Endothelial cell of umbilical vein (primary cell): ENCODE measurements around the gene DLGAP1. TPM values are rescaled to one million over a fixed set of nuclear protein-coding genes. Genes with fewer than 3 reads are reported as not detected.

Source experiments
- BruUV-seq: library from RNA; stranded (reverse); fragments of 400-500 nt; replicated peaks from 2 replicates; lab custom pipeline; 2021; lab: Mats Ljungman, UMichigan
- CTCF ChIA-PET: fragments of 300-600, 350-600 bp; sonication (Branson Sonifier 250); formaldehyde crosslinking; loops from one replicate; lab custom pipeline; 2021; ENCODE audit warnings: antibody characterized with exemption, inconsistent platforms; lab: Charles Lee
- POLR2A ChIA-PET: fragments of 300-600, 350-600 bp; sonication (Branson Sonifier 250); formaldehyde crosslinking; loops from one replicate; lab custom pipeline; 2021; ENCODE audit warnings: antibody characterized with exemption, inconsistent platforms; lab: Charles Lee
- DNase-seq: peaks from one replicate; pipeline ENCODE4 v3.0.0-alpha.2; 2011; ENCODE audit warnings: low read depth, low spot score
- FAIRE-seq: peaks from 2 replicates; lab custom pipeline; 2011; peaks lifted over from hg19 to GRCh38; lab: Jason Lieb, UNC
- H2AFZ ChIP-seq: 2 replicates; pipeline ENCODE4 v1.6.0; 2012; ENCODE audit warnings: low read depth, low read length, control low read depth, inconsistent platforms
- H3K27ac ChIP-seq: 2 replicates; pipeline ENCODE4 v1.5.1; 2011; ENCODE audit warnings: low read depth, mild to moderate bottlenecking, control low read depth, low read length, moderate library complexity; ENCODE audit not compliant: insufficient read depth
- H3K27me3 ChIP-seq, 2 experiments: 2 replicates each; pipeline versions ENCODE4 v1.6.0 to v1.6.1; 2011; ENCODE audit warnings: low read length in 2 of 2, mixed read lengths in 1 of 2; ENCODE audit not compliant: control insufficient read depth in 2 of 2, insufficient read depth in 2 of 2
- H3K36me3 ChIP-seq, 2 experiments: 2 replicates in 1 of 2; 3 replicates in 1 of 2; pipeline ENCODE4 v1.5.1; 2011; ENCODE audit warnings: low read length in 2 of 2, mild to moderate bottlenecking in 1 of 2, moderate library complexity in 1 of 2; ENCODE audit not compliant: control insufficient read depth in 2 of 2, insufficient read depth in 2 of 2; ENCODE audit errors: extremely low read depth in 1 of 2
- H3K4me1 ChIP-seq: 3 replicates; pipeline ENCODE4 v1.5.1; 2011; ENCODE audit warnings: mild to moderate bottlenecking, low read length; ENCODE audit not compliant: control insufficient read depth, insufficient read depth; ENCODE audit errors: extremely low read depth
- H3K4me2 ChIP-seq: 2 replicates; pipeline ENCODE4 v1.6.1; 2011; ENCODE audit warnings: low read length, control low read depth, mixed read lengths; ENCODE audit not compliant: insufficient read depth
- H3K4me3 ChIP-seq, 3 experiments: fragments of 200-600 bp in 1 of 3; sonication (generic), shearing (Covaris generic) in 1 of 3; replicated peaks in 1 of 3; 2 replicates each; pipeline ENCODE4 v1.5.1; 2011 to 2016; ENCODE audit warnings: control low read depth in 3 of 3, low read length in 3 of 3, mild to moderate bottlenecking in 2 of 3, inconsistent platforms in 1 of 3, low read depth in 1 of 3, moderate library complexity in 1 of 3; ENCODE audit not compliant: insufficient read depth in 1 of 3
- H3K79me2 ChIP-seq: 2 replicates; pipeline ENCODE4 v1.6.0; 2012; ENCODE audit warnings: low read length, inconsistent platforms; ENCODE audit not compliant: control insufficient read depth, insufficient read depth
- H3K9ac ChIP-seq: replicated peaks from 2 replicates; pipeline ENCODE3; 2011; ENCODE audit warnings: low read length, control low read depth; ENCODE audit not compliant: insufficient read depth; ENCODE audit errors: extremely low read depth
- H3K9me1 ChIP-seq: replicated peaks from 3 replicates; pipeline ENCODE4 v1.6.0; 2011; ENCODE audit warnings: mild to moderate bottlenecking, low read length; ENCODE audit not compliant: control insufficient read depth, insufficient read depth; ENCODE audit errors: extremely low read depth
- H3K9me3 ChIP-seq: replicated peaks from 2 replicates; pipeline ENCODE4 v1.5.1; 2012; ENCODE audit warnings: low read length, inconsistent platforms; ENCODE audit not compliant: control insufficient read depth, insufficient read depth
- H4K20me1 ChIP-seq: replicated peaks from 2 replicates; pipeline ENCODE3; 2011; ENCODE audit warnings: mild to moderate bottlenecking, low read length; ENCODE audit not compliant: control insufficient read depth, insufficient read depth; ENCODE audit errors: extremely low read depth
- CTCF ChIP-seq, 2 donors: IDR thresholded peaks; 1 replicate in 1 of 2; 2 replicates in 1 of 2; pipeline ENCODE4 v1.5.1; 2011; ENCODE audit warnings: low read length in 2 of 2, mild to moderate bottlenecking in 2 of 2, moderate library complexity in 2 of 2, control low read depth in 1 of 2, inconsistent platforms in 1 of 2, low read depth in 1 of 2; ENCODE audit not compliant: insufficient read depth in 1 of 2; ENCODE audit errors: extremely low read depth in 1 of 2
- EZH2 ChIP-seq: IDR thresholded peaks from 2 replicates; pipeline ENCODE4 v1.6.1; 2012; ENCODE audit warnings: borderline replicate concordance, low read depth, mild to moderate bottlenecking, moderate library complexity, low read length, inconsistent platforms; ENCODE audit not compliant: severe bottlenecking
- FOS ChIP-seq: IDR thresholded peaks from 2 replicates; pipeline ENCODE4 v1.6.1; 2011; ENCODE audit warnings: mild to moderate bottlenecking, low read length, moderate library complexity, borderline replicate concordance; ENCODE audit not compliant: insufficient read depth
- GATA2 ChIP-seq: IDR thresholded peaks from 2 replicates; pipeline ENCODE4 v1.7.0; 2011; ENCODE audit warnings: low read depth, mild to moderate bottlenecking, moderate library complexity, mixed read lengths, low read length; ENCODE audit not compliant: insufficient read length, insufficient read depth
- JUN ChIP-seq: IDR thresholded peaks from 2 replicates; pipeline ENCODE4 v1.6.1; 2011; ENCODE audit warnings: borderline replicate concordance, low read depth; ENCODE audit not compliant: insufficient read length, insufficient read depth
- MAX ChIP-seq: IDR thresholded peaks from 2 replicates; pipeline ENCODE4 v1.6.1; 2011; ENCODE audit not compliant: insufficient read depth, insufficient read length
- MYC ChIP-seq: IDR thresholded peaks from one replicate; pipeline ENCODE4 v1.6.1; 2011; ENCODE audit warnings: mild to moderate bottlenecking, low read depth, low read length
- POLR2A ChIP-seq: IDR thresholded peaks from 2 replicates; pipeline ENCODE4 v1.6.1; 2012; ENCODE audit warnings: low read depth, mild to moderate bottlenecking, control low read depth, low read length
- POLR2AphosphoS5 ChIP-seq: IDR thresholded peaks from 2 replicates; pipeline ENCODE4 v1.6.1; 2012; ENCODE audit warnings: low read depth, mild to moderate bottlenecking, control low read depth, low read length, moderate library complexity; ENCODE audit not compliant: insufficient read depth
- dilution Hi-C: fragments of 300-500 bp; cut with MboI; formaldehyde crosslinking; loops from one replicate; pipeline ENCODE4 v1.15.0; 2019; ENCODE audit warnings: low sequenced_read_pairs; ENCODE audit not compliant: extremely low pct_ligation_motif_present
- intact Hi-C: fragments of 100-400 bp; cut with micrococcal nuclease; formaldehyde crosslinking; loops from one replicate; pipeline ENCODE4 v1.10.0; 2022
- polyA plus RNA-seq, 4 experiments: library from polyadenylated mRNA; depleted of rRNA in 3 of 4; stranded (reverse) in 3 of 4; unstranded in 1 of 4; fragments of >200 nt; gene quantifications; 2 replicates each; pipeline versions ENCODE4 v1.2.1 to v1.2.3, GENCODE V29; 2011 to 2012; ENCODE audit warnings: missing spikeins in 1 of 4
- total RNA-seq: library from RNA; stranded (reverse); gene quantifications from 2 replicates; pipeline ENCODE4 v1.2.3, GENCODE V29; 2021

Gene DLGAP1
- total and polyA plus RNA-seq, 2 donors (not counting 3 experiments of a cell fraction or from before 2014, with no cell fraction given) = 0.04 TPM; not detected in 1

- Histone ChIP-seq H3K9me1 (no peaks in the 10 kb centered on the region), H3K79me2 (no peaks in the 10 kb centered on the region), H3K9ac (no peak overlapping the region), H3K4me1 (no peaks in the 10 kb centered on the region), H3K9me3 (no peaks in the 10 kb centered on the region), H3K27me3 (peaks cover 2 to 4% of the 10 kb centered on the region in 2 experiments), H3K4me2 (no peak overlapping the region), H2AFZ (no peak overlapping the region), H3K36me3 (no peaks in the 10 kb centered on the region), H3K4me3 (no peak overlapping the region), H4K20me1 (no peaks in the 10 kb centered on the region), H3K27ac (no peak overlapping the region)
- intact Hi-C loops (no loop called here), dilution Hi-C loops (no loop called here)
- no peak for DNase-seq
- no peak for TF ChIP-seq CTCF (IDR thresholded peaks at IDR 0.05; ENCODE audit: extremely low read depth in 1 of 2, insufficient read depth in 1 of 2, low read depth in 1 of 2, low read length in 2 of 2)
- TF ChIP-seq MYC = no peak
- no peak for TF ChIP-seq POLR2A
- no peak for TF ChIP-seq MAX
- TF ChIP-seq GATA2 = no peak
- TF ChIP-seq JUN = no peak
- no peak for TF ChIP-seq POLR2AphosphoS5
- TF ChIP-seq FOS = no peak
- TF ChIP-seq EZH2 = no peak
- no TSS peak for BruUV-seq
- ChIA-PET POLR2A (no interaction called here), CTCF (no interaction called here)
- FAIRE-seq = no peak
Measured at GRCh38 chr18:3902676-3903075, 552.4 kb downstream of the DLGAP1 start.
